SK-N-SH treated with all-trans-retinoic acid at 6 μM for 48 hours (cell line): ENCODE data around the gene TP53BP2.

Source experiments
- ATAC-seq: fragments of 200-7000 bp; cut with Tn5 transposase; 3 replicates; pipeline ENCODE4 v1.9.1; 2020; ENCODE audit warnings: mild to moderate bottlenecking, moderate library complexity
- ARNTL ChIP-seq: fragments of 450-650 bp; formaldehyde crosslinking; IDR thresholded peaks from 2 replicates; pipeline ENCODE4 v1.5.0; 2020; ENCODE audit warnings: low read depth, mild to moderate bottlenecking, moderate library complexity, borderline replicate concordance
- BACH2 ChIP-seq: fragments of 250-450 bp; sonication (Bioruptor Pico); IDR thresholded peaks from 2 replicates; pipeline ENCODE4 v1.9.0; 2021; ENCODE audit warnings: mild to moderate bottlenecking, borderline replicate concordance
- CREB5 ChIP-seq: fragments of 250-450 bp; sonication (Bioruptor Pico); IDR thresholded peaks from 2 replicates; pipeline ENCODE4 v1.5.1; 2020; ENCODE audit warnings: low read depth, mild to moderate bottlenecking, moderate library complexity
- CSDC2 ChIP-seq: fragments of 250-450 bp; sonication (Bioruptor Pico); IDR thresholded peaks from 2 replicates; pipeline ENCODE4 v1.5.0; 2020; ENCODE audit warnings: mild to moderate bottlenecking, moderate library complexity
- GLIS3 ChIP-seq: fragments of 250-450 bp; sonication (Bioruptor Pico); IDR thresholded peaks from 2 replicates; pipeline ENCODE4 v1.5.0; 2020; ENCODE audit warnings: mild to moderate bottlenecking, moderate library complexity
- ISL1 ChIP-seq: fragments of 250-450 bp; sonication (Bioruptor Pico); IDR thresholded peaks from 2 replicates; pipeline ENCODE4 v2.1.2; 2022; ENCODE audit warnings: mild to moderate bottlenecking, moderate library complexity
- OSR1 ChIP-seq: fragments of 250-450 bp; sonication (Bioruptor Pico); IDR thresholded peaks from 2 replicates; pipeline ENCODE4 v1.8.0; 2022; ENCODE audit warnings: moderate library complexity, mild to moderate bottlenecking, inconsistent platforms
- PATZ1 ChIP-seq: fragments of 250-450 bp; sonication (Bioruptor Pico); IDR thresholded peaks from 2 replicates; pipeline ENCODE4 v1.8.0; 2020; ENCODE audit warnings: mild to moderate bottlenecking, moderate library complexity, borderline replicate concordance
- POU6F1 ChIP-seq: fragments of 250-450 bp; sonication (Bioruptor Pico); IDR thresholded peaks from 2 replicates; pipeline ENCODE4 v1.8.0; 2021; ENCODE audit warnings: low read depth, mild to moderate bottlenecking, moderate library complexity, borderline replicate concordance
- PPARA ChIP-seq: fragments of 250-450 bp; sonication (Bioruptor Pico); IDR thresholded peaks from 2 replicates; pipeline ENCODE4 v1.5.0; 2020; ENCODE audit warnings: mild to moderate bottlenecking, borderline replicate concordance
- SNAI2 ChIP-seq: fragments of 250-450 bp; sonication (Bioruptor Pico); IDR thresholded peaks from 2 replicates; pipeline ENCODE4 v1.5.0; 2020; ENCODE audit warnings: mild to moderate bottlenecking, moderate library complexity
- TCF4 ChIP-seq: fragments of 250-450 bp; sonication (Bioruptor Pico); IDR thresholded peaks from 2 replicates; pipeline ENCODE4 v1.8.0; 2021; ENCODE audit warnings: mild to moderate bottlenecking, moderate library complexity, borderline replicate concordance
- TOX ChIP-seq: fragments of 250-450 bp; sonication (Bioruptor Pico); IDR thresholded peaks from 2 replicates; pipeline ENCODE4 v1.8.0; 2021; ENCODE audit warnings: mild to moderate bottlenecking, moderate library complexity, borderline replicate concordance
- TSHZ2 ChIP-seq: fragments of 250-450 bp; sonication (Bioruptor Pico); IDR thresholded peaks from 2 replicates; pipeline ENCODE4 v1.5.0; 2020; ENCODE audit warnings: mild to moderate bottlenecking, moderate library complexity
- ZC3H10 ChIP-seq: fragments of 250-450 bp; sonication (Bioruptor Pico); IDR thresholded peaks from 2 replicates; pipeline ENCODE4 v1.5.1; 2021; ENCODE audit warnings: mild to moderate bottlenecking, moderate library complexity
- ZFP30 ChIP-seq: fragments of 450-650 bp; formaldehyde crosslinking; IDR thresholded peaks from 2 replicates; pipeline ENCODE4 v1.5.0; 2022; ENCODE audit warnings: mild to moderate bottlenecking, moderate library complexity
- ZNF565 ChIP-seq: fragments of 450-650 bp; formaldehyde crosslinking; conservative IDR thresholded peaks from 2 replicates; pipeline ENCODE4 v1.5.0; 2020; ENCODE audit warnings: low read depth, mild to moderate bottlenecking, moderate library complexity
- ZNF70 ChIP-seq: fragments of 450-650 bp; formaldehyde crosslinking; IDR thresholded peaks from 2 replicates; pipeline ENCODE4 v1.5.0; 2020; ENCODE audit warnings: mild to moderate bottlenecking, moderate library complexity

TP53BP2 gene

GRCh38 chr1:223848536-223848935, 2.8 kb upstream of the TP53BP2 start:
- TF ChIP-seq OSR1 (CRISPR knock-in tag) (no peak), ZNF565 (no peak), POU6F1 (CRISPR knock-in tag) (no peak), CSDC2 (CRISPR knock-in tag) (no peak), ZFP30 (CRISPR knock-in tag) (no peak), ARNTL (CRISPR knock-in tag) (no peak), TSHZ2 (no peak), ZC3H10 (CRISPR knock-in tag) (no peak), BACH2 (CRISPR knock-in tag) (no peak), CREB5 (CRISPR knock-in tag) (no peak), TOX (no peak), SNAI2 (CRISPR knock-in tag) (no peak)
- no peak for ATAC-seq

- no peak for TF ChIP-seq PATZ1 (CRISPR knock-in tag)
- TF ChIP-seq SNAI2 (CRISPR knock-in tag): no peak
- no peak for TF ChIP-seq ZFP30 (CRISPR knock-in tag)
- TF ChIP-seq ZNF565: no peak
- no peak for TF ChIP-seq CSDC2 (CRISPR knock-in tag)
- no peak for TF ChIP-seq POU6F1 (CRISPR knock-in tag)
- TF ChIP-seq OSR1 (CRISPR knock-in tag): no peak
- no peak for TF ChIP-seq ZNF70 (CRISPR knock-in tag)
- no peak for TF ChIP-seq GLIS3 (CRISPR knock-in tag)
- ATAC-seq: no peak
Observed at GRCh38 chr1:223847781-223848345, 2.1 kb upstream of the TP53BP2 start.

GRCh38 chr1:223845037-223845809, 524 bp downstream of the TP53BP2 start:
- no peak for TF ChIP-seq TSHZ2
- no peak for TF ChIP-seq POU6F1 (CRISPR knock-in tag)
- TF ChIP-seq BACH2 (CRISPR knock-in tag): no peak
- TF ChIP-seq CSDC2 (CRISPR knock-in tag): no peak
- TF ChIP-seq ISL1 (CRISPR knock-in tag): no peak
- TF ChIP-seq ZFP30 (CRISPR knock-in tag): no peak
- TF ChIP-seq TOX: no peak
- TF ChIP-seq ZNF565: no peak
- no peak for TF ChIP-seq TCF4 (CRISPR knock-in tag)
- TF ChIP-seq PPARA (CRISPR knock-in tag): no peak
- ATAC-seq: peak; percentile 33
